Keratinocyte (primary cell): ENCODE data around the gene CDH8. TPM values are rescaled to one million over a fixed set of nuclear protein-coding genes. Genes with fewer than 3 reads are reported as not detected.
"Not testable (repeated sequence)": the region's sequence is repeated elsewhere in the genome, so short reads cannot be mapped to it uniquely, and the experiment has no call there.

Experiments used
- DNase-seq: peaks from one replicate; pipeline ENCODE4 v3.0.0-alpha.2; 2011; ENCODE audit warnings: low read depth, missing footprints, low spot score
- FAIRE-seq: peaks from 2 replicates; lab custom pipeline; 2011; peaks lifted over from hg19 to GRCh38; lab: Jason Lieb, UNC
- H2AFZ ChIP-seq: 2 replicates; pipeline ENCODE4 v1.6.0; 2012; ENCODE audit warnings: low read length, control low read depth, inconsistent platforms; ENCODE audit not compliant: control insufficient read depth
- H3K27ac ChIP-seq: 2 replicates; pipeline ENCODE4 v1.5.1; 2011; ENCODE audit warnings: low read length; ENCODE audit not compliant: control insufficient read depth, insufficient read depth
- H3K27me3 ChIP-seq: 3 replicates; pipeline ENCODE4 v1.6.0; 2011; ENCODE audit warnings: low read length; ENCODE audit not compliant: control insufficient read depth, insufficient read depth; ENCODE audit errors: extremely low read depth
- H3K36me3 ChIP-seq, 2 experiments: 2 replicates in 1 of 2; 3 replicates in 1 of 2; pipeline ENCODE4 v1.5.1; 2011; ENCODE audit warnings: low read length in 2 of 2, mild to moderate bottlenecking in 1 of 2; ENCODE audit not compliant: control insufficient read depth in 2 of 2, insufficient read depth in 2 of 2; ENCODE audit errors: extremely low read depth in 1 of 2
- H3K4me1 ChIP-seq: 3 replicates; pipeline ENCODE4 v1.5.1; 2011; ENCODE audit warnings: low read length; ENCODE audit not compliant: control insufficient read depth, insufficient read depth; ENCODE audit errors: extremely low read depth
- H3K4me2 ChIP-seq: 3 replicates; pipeline ENCODE4 v1.6.0; 2011; ENCODE audit warnings: low read depth, low read length; ENCODE audit not compliant: control insufficient read depth, insufficient read depth; ENCODE audit errors: extremely low read depth
- H3K4me3 ChIP-seq, 3 experiments: fragments of 200-600 bp in 1 of 3; sonication (generic) in 1 of 3; 2 replicates in 2 of 3; 3 replicates in 1 of 3; pipeline ENCODE4 v1.5.1; 2011 to 2016; ENCODE audit warnings: low read length in 3 of 3, mild to moderate bottlenecking in 3 of 3, control low read depth in 2 of 3, inconsistent platforms in 1 of 3, low read depth in 1 of 3, mixed read lengths in 1 of 3, mixed run types in 1 of 3, moderate library complexity in 1 of 3; ENCODE audit not compliant: control insufficient read depth in 2 of 3, insufficient read depth in 2 of 3; ENCODE audit errors: extremely low read depth in 1 of 3
- H3K79me2 ChIP-seq: 2 replicates; pipeline ENCODE4 v1.6.0; 2012; ENCODE audit warnings: low read length; ENCODE audit not compliant: control insufficient read depth, insufficient read depth
- H3K9ac ChIP-seq: 3 replicates; pipeline ENCODE4 v1.6.0; 2011; ENCODE audit warnings: low read length; ENCODE audit not compliant: control insufficient read depth, insufficient read depth; ENCODE audit errors: extremely low read depth
- H3K9me1 ChIP-seq: 3 replicates; pipeline ENCODE4 v1.6.0; 2011; ENCODE audit warnings: low read length; ENCODE audit not compliant: control insufficient read depth, insufficient read depth; ENCODE audit errors: extremely low read depth
- H3K9me3 ChIP-seq: 2 replicates; pipeline ENCODE4 v1.5.1; 2012; ENCODE audit warnings: low read depth, low read length; ENCODE audit not compliant: control insufficient read depth
- H4K20me1 ChIP-seq: 3 replicates; pipeline ENCODE4 v1.6.0; 2011; ENCODE audit warnings: low read length; ENCODE audit not compliant: control insufficient read depth, insufficient read depth; ENCODE audit errors: extremely low read depth
- EZH2 ChIP-seq: IDR thresholded peaks from one replicate; pipeline ENCODE4 v1.6.1; 2012; ENCODE audit warnings: inconsistent platforms, mild to moderate bottlenecking, low read length, moderate library complexity
- dilution Hi-C: fragments of 300-500 bp; cut with MboI; formaldehyde crosslinking; loops from one replicate; pipeline ENCODE4 v1.7.0; 2020; ENCODE audit warnings: low sequenced_read_pairs; ENCODE audit not compliant: extremely low pct_ligation_motif_present
- polyA plus RNA-seq, 5 experiments: library from polyadenylated mRNA; depleted of rRNA in 3 of 5; stranded (reverse) in 3 of 5; stranded (forward) in 1 of 5; unstranded in 1 of 5; fragments of >200 nt; gene quantifications; 1 replicate in 1 of 5; 2 replicates in 3 of 5; 3 replicates in 1 of 5; pipeline versions ENCODE4 v1.2.1 to v1.2.3, GENCODE V29; 2011 to 2012; ENCODE audit warnings: missing spikeins in 2 of 5, low read depth in 1 of 5, low replicate concordance in 1 of 5
- TF ChIP-seq, protein P1 (sequence below), 3 experiments: IDR thresholded peaks in 1 of 3; conservative IDR thresholded peaks in 1 of 3; optimal IDR thresholded peaks in 1 of 3; 2 replicates in 2 of 3; 3 replicates in 1 of 3; pipeline versions ENCODE3 to v1.5.1; 2011; ENCODE audit warnings: low read length in 3 of 3, mild to moderate bottlenecking in 3 of 3, moderate library complexity in 2 of 3, control low read depth in 1 of 3, inconsistent platforms in 1 of 3; ENCODE audit not compliant: insufficient read depth in 2 of 3; ENCODE audit errors: extremely low read depth in 1 of 3

CDH8 gene
- polyA plus RNA-seq, 1 donor (not counting 4 experiments of a cell fraction or from before 2014, with no cell fraction given): 0.18 TPM

DNA sequence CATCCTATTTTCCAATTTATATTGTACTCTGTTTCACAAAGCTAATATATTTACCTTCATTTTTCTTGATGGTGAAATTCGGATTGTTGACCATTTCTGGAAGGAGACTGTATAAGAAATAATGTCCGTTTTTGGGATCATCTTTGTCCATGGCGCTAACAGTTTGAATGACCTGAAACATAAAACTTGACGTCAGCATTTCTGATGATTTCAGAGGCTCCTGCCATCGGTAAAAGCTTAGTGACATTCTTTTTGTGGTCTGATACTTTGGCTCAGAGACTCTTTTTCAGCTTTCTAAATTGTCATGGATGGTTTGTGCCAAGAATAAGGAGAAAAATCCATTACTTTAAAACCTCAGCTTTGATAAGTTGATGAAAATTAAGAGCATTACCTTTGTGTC, 322.5 kb downstream of the CDH8 start:
- dilution Hi-C loops: no loop called here

DNA sequence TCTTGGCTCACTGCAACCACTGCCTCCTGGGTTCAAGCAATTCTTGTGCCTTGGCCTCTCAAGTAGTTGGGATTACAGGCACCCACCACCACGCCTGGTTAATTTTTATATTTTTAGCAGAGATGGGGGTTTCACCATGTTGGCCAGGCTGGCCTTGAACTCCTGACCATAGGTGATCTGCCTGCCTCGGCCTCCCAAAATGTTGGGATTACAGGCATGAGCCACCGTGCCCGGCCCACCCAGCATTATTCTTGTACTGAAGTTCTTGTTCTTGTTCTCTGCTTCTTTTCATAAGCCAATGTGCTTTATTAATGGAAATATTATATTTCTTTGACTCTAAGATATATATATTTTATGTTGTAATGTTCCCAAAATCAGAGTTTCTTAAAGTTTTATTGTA, 336.6 kb downstream of the CDH8 start:
- FAIRE-seq, H3K4me3 ChIP-seq, H2AFZ ChIP-seq, H3K36me3 ChIP-seq, H3K4me1 ChIP-seq, H3K27me3 ChIP-seq, dilution Hi-C loops, H3K9me3 ChIP-seq, H3K9ac ChIP-seq, H3K9me1 ChIP-seq, H3K27ac ChIP-seq, H3K4me2 ChIP-seq, H4K20me1 ChIP-seq, DNase-seq, H3K79me2 ChIP-seq: not testable (repeated sequence)

More for the DNA sequence above, 322.5 kb downstream of the CDH8 start:
- Histone ChIP-seq H4K20me1 (no peaks in the 10 kb centered on the region), H3K79me2 (no peaks in the 10 kb centered on the region), H2AFZ (no peak overlapping the region), H3K36me3 (no peaks in the 10 kb centered on the region), H3K27ac (no peak overlapping the region), H3K4me2 (no peak overlapping the region), H3K27me3 (no peaks in the 10 kb centered on the region), H3K4me1 (no peaks in the 10 kb centered on the region), H3K9me3 (no peaks in the 10 kb centered on the region), H3K4me3 (no peak overlapping the region), H3K9me1 (no peaks in the 10 kb centered on the region), H3K9ac (no peak overlapping the region)
- FAIRE-seq (no peak), DNase-seq (no peak)
- no peak for TF ChIP-seq EZH2
- TF ChIP-seq, protein P1, sequence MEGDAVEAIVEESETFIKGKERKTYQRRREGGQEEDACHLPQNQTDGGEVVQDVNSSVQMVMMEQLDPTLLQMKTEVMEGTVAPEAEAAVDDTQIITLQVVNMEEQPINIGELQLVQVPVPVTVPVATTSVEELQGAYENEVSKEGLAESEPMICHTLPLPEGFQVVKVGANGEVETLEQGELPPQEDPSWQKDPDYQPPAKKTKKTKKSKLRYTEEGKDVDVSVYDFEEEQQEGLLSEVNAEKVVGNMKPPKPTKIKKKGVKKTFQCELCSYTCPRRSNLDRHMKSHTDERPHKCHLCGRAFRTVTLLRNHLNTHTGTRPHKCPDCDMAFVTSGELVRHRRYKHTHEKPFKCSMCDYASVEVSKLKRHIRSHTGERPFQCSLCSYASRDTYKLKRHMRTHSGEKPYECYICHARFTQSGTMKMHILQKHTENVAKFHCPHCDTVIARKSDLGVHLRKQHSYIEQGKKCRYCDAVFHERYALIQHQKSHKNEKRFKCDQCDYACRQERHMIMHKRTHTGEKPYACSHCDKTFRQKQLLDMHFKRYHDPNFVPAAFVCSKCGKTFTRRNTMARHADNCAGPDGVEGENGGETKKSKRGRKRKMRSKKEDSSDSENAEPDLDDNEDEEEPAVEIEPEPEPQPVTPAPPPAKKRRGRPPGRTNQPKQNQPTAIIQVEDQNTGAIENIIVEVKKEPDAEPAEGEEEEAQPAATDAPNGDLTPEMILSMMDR (optimal IDR thresholded peaks at IDR 0.05 in 1 of 3, IDR thresholded peaks at IDR 0.05 in 1 of 3, conservative IDR thresholded peaks at IDR 0.05 in 1 of 3; ENCODE audit: extremely low read depth in 1 of 3, insufficient read depth in 2 of 3, low read length in 3 of 3): no peak

DNA sequence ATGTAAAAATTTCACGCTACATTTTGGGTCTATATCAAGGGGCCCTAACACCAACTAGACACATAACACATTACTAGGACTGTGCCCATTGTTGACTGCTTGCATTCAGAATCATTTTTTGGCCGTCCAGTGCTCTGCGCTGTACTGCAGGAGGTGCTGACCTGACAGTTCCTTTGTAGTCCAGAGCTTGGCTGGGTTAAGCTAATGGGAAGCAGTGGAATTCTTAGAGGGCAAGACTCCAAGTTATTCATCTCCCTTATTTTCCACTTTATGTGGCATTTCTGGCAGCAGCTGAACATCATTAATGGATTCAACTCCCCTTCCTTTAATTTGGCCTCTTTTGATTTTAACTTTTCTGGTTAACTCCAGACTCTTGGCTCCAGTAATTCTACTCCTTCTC, 351.7 kb downstream of the CDH8 start:
- dilution Hi-C loops: no loop called here
- no peaks in the 10 kb centered on the region for H4K20me1 ChIP-seq
- H3K9me1 ChIP-seq: no peaks in the 10 kb centered on the region
- no peak overlapping the region for H3K4me3 ChIP-seq
- no peak overlapping the region for H3K27ac ChIP-seq
- H2AFZ ChIP-seq: no peak overlapping the region
- TF ChIP-seq, protein P1 (optimal IDR thresholded peaks at IDR 0.05 in 1 of 3, IDR thresholded peaks at IDR 0.05 in 1 of 3, conservative IDR thresholded peaks at IDR 0.05 in 1 of 3; ENCODE audit: extremely low read depth in 1 of 3, insufficient read depth in 2 of 3, low read length in 3 of 3): no peak
- TF ChIP-seq EZH2: no peak
- H3K79me2 ChIP-seq: no peaks in the 10 kb centered on the region
- no peak overlapping the region for H3K4me2 ChIP-seq
- no peaks in the 10 kb centered on the region for H3K27me3 ChIP-seq
- no peaks in the 10 kb centered on the region for H3K36me3 ChIP-seq
- no peaks in the 10 kb centered on the region for H3K9me3 ChIP-seq
- no peak overlapping the region for H3K9ac ChIP-seq
- FAIRE-seq: no peak
- H3K4me1 ChIP-seq: no peaks in the 10 kb centered on the region
- DNase-seq: no peak
